Kidney (tissue), 14 donors: Measurements from ENCODE around the gene R3HCC1L. TPM values are rescaled to one million over a fixed set of nuclear protein-coding genes. Genes with fewer than 3 reads are reported as not detected.

Experiments
- DNase-seq, 5 donors: peaks; one replicate each; pipeline ENCODE4 v3.0.0-alpha.2; 2013 to 2020
- FAIRE-seq: peaks from 2 replicates; lab custom pipeline; 2012; peaks lifted over from hg19 to GRCh38; lab: Jason Lieb, UNC
- H3K27ac ChIP-seq, 2 donors: one replicate each; pipeline ENCODE4 v1.7.0; 2013; ENCODE audit warnings: low read depth in 2 of 2, low read length in 2 of 2, inconsistent platforms in 1 of 2
- H3K27me3 ChIP-seq: one replicate; pipeline ENCODE4 v1.7.1; 2013; ENCODE audit warnings: low read length, inconsistent platforms; ENCODE audit not compliant: control insufficient read depth, insufficient read depth
- H3K36me3 ChIP-seq, 3 donors: one replicate each; pipeline versions ENCODE4 v1.7.0 to v1.7.1; 2013; ENCODE audit warnings: low read length in 3 of 3, control low read depth in 1 of 3, inconsistent platforms in 1 of 3; ENCODE audit not compliant: insufficient read depth in 3 of 3, control insufficient read depth in 2 of 3
- H3K4me1 ChIP-seq, 3 donors: one replicate each; pipeline versions ENCODE4 v1.7.0 to v1.7.1; 2013; ENCODE audit warnings: low read length in 3 of 3, inconsistent platforms in 1 of 3, low read depth in 1 of 3; ENCODE audit not compliant: control insufficient read depth in 2 of 3, insufficient read depth in 2 of 3
- H3K4me3 ChIP-seq, 3 donors: one replicate each; pipeline versions ENCODE4 v1.7.0 to v1.8.1; 2013; ENCODE audit warnings: low read length in 3 of 3, control low read depth in 1 of 3, inconsistent platforms in 1 of 3
- H3K9ac ChIP-seq, 3 donors: one replicate each; pipeline versions ENCODE4 v1.7.0 to v1.7.1; 2013; ENCODE audit warnings: low read length in 3 of 3, control low read depth in 1 of 3, inconsistent platforms in 1 of 3
- H3K9me3 ChIP-seq, 3 donors: one replicate each; pipeline versions ENCODE4 v1.7.0 to v1.7.1; 2013; ENCODE audit warnings: low read length in 3 of 3, control low read depth in 1 of 3, inconsistent platforms in 1 of 3; ENCODE audit not compliant: control insufficient read depth in 2 of 3, insufficient read depth in 1 of 3
- CTCF ChIP-seq: IDR thresholded peaks from 3 replicates; pipeline ENCODE4 v1.5.1; 2012; ENCODE audit warnings: mild to moderate bottlenecking, moderate library complexity, borderline replicate concordance; ENCODE audit not compliant: insufficient read depth; ENCODE audit errors: extremely low read depth
- intact Hi-C: fragments of 100-400 bp; cut with DNase I; formaldehyde crosslinking; loops from one replicate; pipeline ENCODE4 v1.11.1; 2022
- polyA plus RNA-seq: library from polyadenylated mRNA; stranded (reverse); fragments of 350-450 nt; fragmentation: Illumina TruSeq; extraction: RNeasy Lipid Tissue Mini Kit (QIAGEN cat#74804); gene quantifications from one replicate; pipeline ENCODE4 v1.2.3, GENCODE V29; 2014; ENCODE audit warnings: low read depth, low replicate concordance; ENCODE audit not compliant: insufficient read depth
- total RNA-seq: library from RNA; stranded (reverse); fragmentation: NEBNext Ultra II Directional; extraction: Animal tissue kit (Norgen Biotek cat#: 25700); gene quantifications from one replicate; pipeline ENCODE4 v1.2.1, GENCODE V29; 2021
- donor health status: control.
- donor health status: control.
- donor health status: control.
- donor health status: control.
- donor health status: control.
- donor health status: DM: yes; HTN: yes; CAD: no.
- donor health status: Normal renal cell carcinoma (clear cell type).

R3HCC1L gene
- total and polyA plus RNA-seq, 2 donors from 2014 or later, result 9.7 to 17.0 TPM

- H3K9me3 ChIP-seq, result no peaks in the 10 kb centered on the region
- no peak overlapping the region for H3K4me3 ChIP-seq
- H3K27me3 ChIP-seq, result no peaks in the 10 kb centered on the region
- FAIRE-seq (no peak), DNase-seq (peak in 2 of 5 donors; percentile 68 to 74)
- H3K27ac ChIP-seq, result no peak overlapping the region
- peak; percentile 53 for TF ChIP-seq CTCF
- intact Hi-C loops, result no loop called here
- no peak overlapping the region for H3K9ac ChIP-seq
- peaks cover 4 to 15% (median 9%) of the 10 kb centered on the region in 3 donors for H3K4me1 ChIP-seq
- H3K36me3 ChIP-seq, result peaks cover 6 to 21% (median 8%) of the 10 kb centered on the region in 3 donors
Measured at GRCh38 chr10:98242823-98243222, 108.4 kb downstream of the R3HCC1L start.

GRCh38 chr10:98244141-98244540 lies 109.7 kb downstream of the R3HCC1L start:
- Histone ChIP-seq H3K4me3 (no peak overlapping the region), H3K9me3 (no peaks in the 10 kb centered on the region), H3K27ac (no peak overlapping the region), H3K27me3 (no peaks in the 10 kb centered on the region), H3K36me3 (peaks cover 6 to 26% (median 13%) of the 10 kb centered on the region in 3 donors), H3K9ac (no peak overlapping the region), H3K4me1 (peaks cover 4 to 15% (median 9%) of the 10 kb centered on the region in 3 donors)
- no peak for TF ChIP-seq CTCF
- DNase-seq (no peak), FAIRE-seq (no peak)
- intact Hi-C loops, result no loop called here

GRCh38 chr10:98244586-98244985 lies 110.1 kb downstream of the R3HCC1L start:
- intact Hi-C loops, result no loop called here
- no peak for DNase-seq
- FAIRE-seq, result no peak
- H3K27me3 ChIP-seq, result no peaks in the 10 kb centered on the region
- H3K36me3 ChIP-seq, result peaks cover 6 to 26% (median 13%) of the 10 kb centered on the region in 3 donors
- no peak for TF ChIP-seq CTCF
- H3K4me1 ChIP-seq, result peaks cover 4 to 15% (median 9%) of the 10 kb centered on the region in 3 donors
- no peak overlapping the region for H3K4me3 ChIP-seq
- no peak overlapping the region for H3K9ac ChIP-seq
- no peaks in the 10 kb centered on the region for H3K9me3 ChIP-seq
- H3K27ac ChIP-seq, result no peak overlapping the region
